ENCODE data around the gene FAM227A. TPM values are rescaled to one million over a fixed set of nuclear protein-coding genes. Genes with fewer than 3 reads are reported as not detected.
"Not testable (repeated sequence)": the region's sequence is repeated elsewhere in the genome, so short reads cannot be mapped to it uniquely, and the experiment has no call there.

The FAM227A gene
- total RNA-seq, 1 donor from 2014 or later: 0.46 TPM

DNA sequence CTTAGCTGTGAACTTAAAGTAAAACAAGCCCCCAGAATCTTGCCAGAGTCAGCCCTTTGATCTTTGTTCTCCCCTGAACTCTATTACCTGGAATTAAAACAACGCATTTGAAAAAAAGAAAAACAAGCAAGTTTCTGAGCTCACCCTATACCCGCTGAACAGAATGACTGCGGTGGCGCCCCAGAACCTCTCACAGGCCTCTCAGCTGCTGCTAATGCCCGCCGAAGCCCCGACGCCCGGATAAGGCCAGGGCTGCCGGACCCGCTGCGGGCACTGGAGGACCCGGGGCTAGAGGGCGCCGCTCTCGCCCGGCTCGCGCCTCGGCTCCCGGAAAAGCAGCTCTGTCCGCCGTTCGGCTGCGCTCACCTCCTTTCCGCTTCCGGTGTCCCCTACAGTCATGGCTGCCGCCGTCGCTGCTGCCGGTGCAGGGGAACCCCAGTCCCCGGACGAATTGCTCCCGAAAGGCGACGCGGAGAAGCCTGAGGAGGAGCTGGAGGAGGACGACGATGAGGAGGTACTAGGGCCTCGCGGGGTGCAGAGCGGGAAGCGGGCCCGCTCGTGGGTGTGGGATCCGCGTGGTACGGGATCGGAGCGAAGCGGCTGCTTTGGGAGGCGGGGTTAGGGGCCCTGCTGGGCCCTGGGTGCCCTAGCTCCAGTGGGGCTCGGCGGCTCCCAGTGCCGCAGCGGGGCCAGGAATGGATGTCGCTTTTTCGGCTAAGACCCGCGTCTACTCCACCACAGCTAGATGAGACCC, 25.6 kb upstream of the FAM227A start, which contains the start of gene TOMM22:
Gene TOMM22, plus strand, starts transcription at position 376 of the 754 bp plus-strand sequence. Its CDS starts 22 bp downstream, at position 398.
- peak; percentile 97 for DNase-seq (ENCODE audit: low spot score)
- intact Hi-C loops (cut with DNase I): no loop called here

DNA sequence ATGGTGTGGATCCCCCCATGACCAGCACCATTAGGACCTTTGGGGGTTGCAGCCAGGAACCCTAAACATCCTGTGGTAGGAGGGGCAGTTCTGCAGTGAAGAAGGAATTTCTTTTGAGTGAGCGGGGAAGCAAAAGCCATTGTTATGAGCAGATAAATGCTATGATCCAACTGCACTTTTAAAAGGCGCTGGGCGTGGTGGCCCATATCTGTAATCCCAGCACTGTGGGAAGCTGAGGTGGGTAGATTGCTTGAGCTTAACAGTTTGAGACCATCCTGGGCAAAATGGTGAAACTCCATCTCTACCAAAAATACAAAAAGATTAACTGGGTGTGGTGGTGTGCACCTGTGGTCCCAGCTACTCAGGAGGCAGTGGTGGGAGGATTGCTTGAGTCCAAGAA, 19.6 kb upstream of the FAM227A start:
- intact Hi-C loops (cut with DNase I): no loop called here
- DNase-seq (ENCODE audit: low spot score): no peak

DNA sequence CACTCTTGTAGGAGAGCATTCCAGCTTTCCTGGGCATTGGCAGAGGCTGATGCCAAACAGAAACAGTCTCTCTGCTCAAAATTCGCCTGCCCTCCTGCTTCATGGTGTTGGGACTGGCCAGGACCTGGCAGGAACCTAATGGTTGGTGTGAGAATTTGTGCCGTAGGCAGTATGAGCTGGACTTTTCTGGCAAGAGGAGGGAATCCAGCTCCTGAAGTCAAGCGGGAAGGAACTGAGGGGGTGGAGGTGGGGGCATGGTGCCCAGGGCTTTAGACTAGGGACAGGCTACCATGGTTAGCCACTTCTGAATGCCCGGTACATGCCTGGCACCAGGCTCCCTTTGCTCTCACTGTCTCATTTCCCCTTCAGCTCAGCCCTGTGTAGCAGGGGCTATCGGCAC, 18.7 kb upstream of the FAM227A start:
- intact Hi-C loops (cut with DNase I): no loop called here
- no peak for DNase-seq (ENCODE audit: low spot score)

DNA sequence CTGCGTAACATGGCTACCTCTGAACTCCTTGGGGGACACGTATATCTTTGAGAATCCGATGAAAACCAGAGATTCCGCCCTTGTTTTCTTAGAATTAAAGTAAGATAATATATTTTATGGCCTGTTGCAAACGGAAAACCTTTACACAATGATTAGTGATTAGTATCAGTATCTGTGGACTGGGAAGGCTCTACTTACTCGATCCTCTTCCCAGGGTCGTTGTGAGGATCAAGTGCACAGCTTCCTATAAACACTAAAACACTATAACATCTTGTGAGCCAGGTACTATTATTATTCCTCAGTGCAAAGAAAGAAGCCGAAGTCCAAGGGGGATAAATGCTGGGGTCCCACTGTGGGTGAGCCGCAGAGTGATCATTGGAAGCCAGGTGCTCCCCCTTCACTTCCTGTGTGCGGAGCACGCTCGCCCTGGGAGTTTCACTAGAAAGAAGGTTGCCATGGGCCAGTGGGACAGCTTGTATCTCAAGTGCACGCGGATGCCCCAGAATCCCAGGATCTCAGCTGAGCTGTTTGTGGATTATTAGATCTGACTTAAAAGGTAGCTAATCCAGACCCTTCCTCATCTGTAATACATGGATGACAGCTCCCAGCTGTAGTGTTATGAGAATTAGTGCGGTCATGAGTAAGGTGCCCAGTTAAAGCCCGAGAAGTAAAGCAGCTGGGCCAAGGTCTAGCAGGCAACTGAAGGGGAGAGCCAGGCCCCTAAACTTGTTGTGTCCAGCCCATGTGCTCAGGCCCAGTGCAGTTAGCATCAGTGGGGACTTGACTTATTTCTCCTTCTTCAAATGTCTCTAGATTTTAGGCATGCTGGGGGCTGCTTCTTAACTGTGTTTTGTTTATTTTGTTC, 1.1 kb upstream of the FAM227A start:
- intact Hi-C loops (cut with DNase I): no loop called here
- no peak for DNase-seq (ENCODE audit: low spot score)

DNA sequence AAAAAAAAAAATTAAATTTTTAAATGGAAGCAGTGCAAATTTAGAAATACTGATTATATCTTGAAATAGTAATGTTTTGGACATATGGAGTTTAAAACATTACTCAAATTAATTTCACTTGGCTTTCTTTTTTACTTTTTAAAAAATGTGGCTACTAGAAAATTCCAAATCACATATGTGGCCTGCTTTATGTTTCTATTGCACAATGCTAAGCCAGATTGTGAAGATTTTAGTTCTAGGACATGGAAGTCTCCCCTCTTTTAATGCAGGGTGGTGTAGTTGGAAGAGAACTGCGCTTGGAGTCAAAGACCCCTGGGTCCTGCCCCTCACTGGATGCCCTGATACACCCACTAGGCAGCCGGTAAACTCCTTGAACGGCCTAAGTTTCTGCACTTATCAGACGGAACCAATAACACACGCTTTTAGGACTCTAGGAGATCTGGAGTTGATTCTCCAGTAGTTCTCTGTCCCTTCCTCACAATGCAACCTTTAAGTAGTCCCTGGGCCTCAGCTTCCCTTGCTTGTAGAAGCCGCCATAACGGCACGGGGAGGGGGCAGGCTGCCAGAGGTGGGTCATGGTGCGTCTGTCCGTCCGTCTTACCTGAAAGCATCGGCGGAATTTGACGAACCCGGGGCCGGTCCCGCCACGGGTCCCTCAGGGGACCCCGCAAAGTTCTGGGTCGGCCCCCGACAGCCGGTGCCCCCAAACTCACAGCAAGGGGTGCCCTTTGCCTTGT, 505 bp downstream of the FAM227A start:
- DNase-seq (ENCODE audit: low spot score): no peak
- intact Hi-C loops (cut with DNase I): no loop called here

DNA sequence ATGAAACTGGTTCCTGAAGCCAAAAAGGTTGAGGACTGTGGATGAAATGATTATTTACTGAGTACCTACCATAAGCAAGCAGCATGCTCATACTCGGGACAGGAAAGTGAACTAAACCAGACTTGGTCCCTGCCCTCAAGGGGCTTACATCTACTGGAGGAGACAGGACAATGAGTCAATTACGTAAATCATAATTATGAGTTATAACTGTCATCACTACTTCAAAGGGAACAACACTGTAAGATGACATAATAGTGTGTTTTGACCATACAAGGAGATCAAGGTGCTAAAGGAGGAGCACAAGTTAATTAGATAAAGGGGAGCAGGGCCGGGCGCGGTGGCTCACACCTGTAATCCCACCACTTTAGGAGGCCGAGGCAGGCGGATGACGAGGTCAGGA, 2.5 kb downstream of the FAM227A start:
- intact Hi-C loops (cut with DNase I): no loop called here
- no peak for DNase-seq (ENCODE audit: low spot score)

DNA sequence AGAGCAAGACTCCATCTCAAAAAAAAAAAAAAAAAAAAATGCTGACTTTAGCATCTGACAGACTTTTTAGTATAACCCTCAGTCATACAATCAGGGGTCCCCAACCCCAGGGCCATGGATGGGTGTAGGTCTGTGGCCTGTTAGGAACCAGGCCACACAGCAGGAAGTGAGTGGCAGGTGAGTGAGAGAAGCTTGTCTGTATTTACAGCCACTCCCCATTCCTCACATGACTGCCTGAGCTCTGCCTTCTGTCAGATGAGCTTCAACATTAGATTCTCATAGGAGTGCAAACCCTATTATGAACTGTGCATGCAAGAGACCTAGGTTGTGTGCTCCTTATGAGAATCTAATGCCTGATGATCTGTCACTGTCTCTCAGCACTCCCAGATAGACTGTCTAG, 3.3 kb downstream of the FAM227A start:
- no peak for DNase-seq (ENCODE audit: low spot score)
- intact Hi-C loops (cut with DNase I): no loop called here

DNA sequence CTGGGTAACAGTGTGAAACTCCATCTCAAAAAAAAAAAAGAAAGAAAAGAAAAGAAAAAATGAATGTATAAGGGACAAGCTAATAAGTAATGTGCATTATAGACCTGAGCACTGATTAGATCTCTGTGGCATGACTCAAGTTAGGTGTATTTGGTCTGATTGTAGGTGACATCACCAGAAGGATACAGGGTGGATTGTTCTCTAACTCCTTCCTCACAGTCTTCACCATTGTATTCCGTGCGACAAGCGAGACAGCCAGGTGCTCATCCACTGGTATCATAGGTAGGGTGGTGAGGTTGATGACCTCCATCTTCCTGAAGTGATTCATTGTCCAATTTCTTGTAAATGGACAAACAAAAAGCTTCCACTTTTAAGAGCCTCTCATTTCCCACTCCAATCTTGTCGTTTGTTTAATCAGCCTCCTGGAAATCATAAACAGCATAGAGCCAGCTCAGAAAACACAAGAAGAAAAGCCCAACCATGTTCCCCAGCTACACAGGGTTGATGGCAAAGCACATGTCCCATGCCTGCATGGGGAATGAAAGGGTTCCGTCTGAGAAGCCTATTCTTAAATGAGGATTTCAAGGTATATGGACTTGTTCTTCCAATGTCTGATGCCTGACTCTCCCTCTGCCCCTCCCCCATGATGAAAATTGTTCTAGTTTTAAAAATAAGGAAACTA, 6.2 kb downstream of the FAM227A start:
- intact Hi-C loops (cut with DNase I): no loop called here
- DNase-seq (ENCODE audit: low spot score): no peak

DNA sequence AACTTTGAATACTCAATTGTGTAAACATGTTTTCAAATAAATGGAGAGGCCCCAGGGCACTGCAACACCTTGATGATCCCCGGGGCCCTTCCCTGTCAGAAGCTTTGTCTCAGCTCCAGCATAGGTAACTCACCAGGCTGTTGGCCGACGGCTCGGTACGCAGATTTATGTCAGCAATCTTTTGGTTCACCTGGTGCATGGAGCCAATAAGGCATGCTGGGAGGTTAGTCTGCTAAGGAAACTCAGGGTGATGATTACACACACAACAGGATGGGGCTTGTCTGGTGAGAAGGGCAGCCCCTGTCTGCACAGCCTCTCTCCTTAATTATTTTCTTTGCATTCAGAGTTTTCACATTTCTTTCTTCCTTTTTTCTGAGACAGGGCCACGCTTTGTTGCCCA, 10.8 kb downstream of the FAM227A start:
- intact Hi-C loops (cut with DNase I): no loop called here
- DNase-seq (ENCODE audit: low spot score): no peak

DNA sequence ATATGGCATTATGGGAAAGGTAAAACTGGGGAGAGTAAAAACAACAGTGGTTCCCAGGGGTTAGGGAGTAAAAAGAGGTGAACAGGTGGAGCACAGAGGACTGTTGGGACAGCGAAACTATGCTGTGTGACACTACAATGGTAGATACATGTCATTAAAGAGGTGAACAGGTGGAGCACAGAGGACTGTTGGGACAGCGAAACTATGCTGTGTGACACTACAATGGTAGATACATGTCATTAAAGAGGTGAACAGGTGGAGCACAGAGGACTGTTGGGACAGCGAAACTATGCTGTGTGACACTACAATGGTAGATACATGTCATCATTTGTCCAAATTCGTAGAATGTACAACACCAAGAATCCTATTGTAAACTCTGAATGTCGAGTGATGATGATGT, 11.9 kb downstream of the FAM227A start:
- DNase-seq (ENCODE audit: low spot score); intact Hi-C loops (cut with DNase I): not testable (repeated sequence)

DNA sequence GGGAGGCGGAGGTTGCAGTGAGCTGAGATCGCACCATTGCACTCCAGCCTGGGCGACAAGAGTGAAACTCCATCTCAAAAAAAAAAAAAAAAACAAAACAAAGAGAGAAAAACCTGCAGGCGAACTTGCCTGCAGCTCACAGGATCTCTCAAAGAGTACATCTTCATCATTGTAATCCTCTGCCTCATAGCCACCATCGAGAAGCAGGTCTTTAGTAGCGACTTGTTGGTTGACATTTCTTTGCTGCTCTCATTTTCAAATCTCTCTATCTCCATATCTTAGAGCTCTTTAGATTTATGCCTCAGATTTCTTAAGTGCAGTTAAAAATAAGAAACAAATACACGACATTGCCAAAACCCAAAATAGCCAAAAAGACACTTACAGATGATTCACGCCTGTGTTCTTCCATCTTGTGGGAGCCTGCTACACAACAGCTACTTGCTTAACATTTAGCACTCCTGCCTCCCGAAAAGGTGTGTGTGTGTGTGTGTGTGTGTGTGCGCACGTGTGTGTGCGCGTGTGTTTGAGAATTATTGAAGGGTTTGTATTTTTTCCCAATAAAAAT, 14.6 kb downstream of the FAM227A start:
- DNase-seq (ENCODE audit: low spot score): no peak
- intact Hi-C loops (cut with DNase I): no loop called here

DNA sequence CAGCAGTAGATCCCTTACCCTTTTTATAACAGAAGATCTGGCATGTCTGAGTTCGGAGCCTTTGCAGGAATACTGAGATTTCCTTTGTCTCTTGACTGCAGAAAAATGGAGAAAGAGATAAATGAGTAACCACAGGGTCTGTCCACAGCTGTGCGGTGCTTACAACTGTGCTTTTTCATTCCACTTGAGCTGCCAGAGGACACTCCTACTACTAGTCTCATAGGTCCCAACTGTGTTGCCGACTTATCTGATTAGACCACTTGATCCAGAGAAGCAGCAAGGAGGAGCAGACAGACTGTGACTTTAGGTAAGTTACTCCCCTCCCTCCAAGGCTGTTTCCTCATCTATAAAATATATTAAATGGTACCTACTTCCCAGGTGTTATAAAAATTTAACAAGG, 17.5 kb downstream of the FAM227A start:
- DNase-seq (ENCODE audit: low spot score): no peak
- intact Hi-C loops (cut with DNase I): no loop called here

DNA sequence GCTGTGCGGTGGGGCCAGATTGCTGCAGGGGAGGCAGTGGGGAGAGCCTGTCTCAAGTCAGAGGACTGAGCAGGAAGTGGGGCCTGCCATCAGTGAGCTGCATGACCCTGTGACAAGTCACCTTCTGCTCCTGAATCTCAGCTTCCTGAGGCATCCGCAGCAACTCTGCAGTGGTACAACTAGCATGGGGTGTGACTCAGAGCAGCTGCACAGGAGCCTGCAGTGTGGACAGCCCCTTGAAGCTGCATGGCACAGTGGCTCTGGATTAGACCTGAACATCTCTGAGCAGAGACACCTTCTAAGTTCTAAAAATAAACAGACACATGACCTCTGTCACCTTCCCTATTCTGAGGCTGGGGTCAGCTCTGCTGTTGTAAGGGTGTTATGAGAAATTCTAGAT, 18.0 kb downstream of the FAM227A start:
- intact Hi-C loops (cut with DNase I): no loop called here
- no peak for DNase-seq (ENCODE audit: low spot score)

DNA sequence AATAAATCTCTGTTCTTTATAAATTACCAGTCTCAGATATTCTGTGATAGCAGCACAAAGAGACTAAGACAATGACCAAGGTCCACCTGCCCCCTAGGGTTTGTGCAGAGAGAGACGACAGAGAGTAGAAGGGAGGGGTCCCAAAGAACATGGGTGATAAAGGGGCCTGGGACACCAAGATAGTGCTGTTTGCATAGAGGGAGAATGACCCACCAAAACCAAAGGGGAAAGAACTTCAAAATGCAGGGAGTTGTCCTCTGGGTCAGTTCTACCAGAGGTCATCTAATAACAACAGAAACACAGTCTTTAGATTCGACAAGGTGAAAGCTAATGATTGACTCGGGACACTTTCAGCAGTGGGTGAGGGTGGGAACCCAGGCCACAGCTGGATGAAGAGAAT, 23.7 kb downstream of the FAM227A start:
- intact Hi-C loops (cut with DNase I): no loop called here
- DNase-seq (ENCODE audit: low spot score): no peak

DNA sequence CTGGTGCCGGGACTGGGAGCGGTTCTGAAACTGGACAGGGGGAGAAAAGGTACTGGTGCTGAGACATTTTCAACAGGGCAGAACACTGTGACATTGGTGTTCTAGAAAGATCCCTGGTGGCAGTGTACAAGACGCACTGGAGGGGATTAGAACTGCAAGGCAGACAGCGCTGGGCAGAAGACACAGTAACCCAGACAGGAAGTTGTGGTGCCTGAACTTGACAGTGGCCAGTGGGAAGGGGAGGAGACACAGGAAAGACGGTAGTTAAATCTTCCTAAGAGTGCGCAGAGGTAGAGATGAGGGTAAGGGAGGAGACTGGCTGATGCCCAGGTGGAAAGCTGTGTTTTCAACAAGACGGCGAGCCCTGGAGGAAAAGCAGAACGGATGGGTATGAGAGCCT, 24.5 kb downstream of the FAM227A start:
- intact Hi-C loops (cut with DNase I): no loop called here
- no peak for DNase-seq (ENCODE audit: low spot score)

DNA sequence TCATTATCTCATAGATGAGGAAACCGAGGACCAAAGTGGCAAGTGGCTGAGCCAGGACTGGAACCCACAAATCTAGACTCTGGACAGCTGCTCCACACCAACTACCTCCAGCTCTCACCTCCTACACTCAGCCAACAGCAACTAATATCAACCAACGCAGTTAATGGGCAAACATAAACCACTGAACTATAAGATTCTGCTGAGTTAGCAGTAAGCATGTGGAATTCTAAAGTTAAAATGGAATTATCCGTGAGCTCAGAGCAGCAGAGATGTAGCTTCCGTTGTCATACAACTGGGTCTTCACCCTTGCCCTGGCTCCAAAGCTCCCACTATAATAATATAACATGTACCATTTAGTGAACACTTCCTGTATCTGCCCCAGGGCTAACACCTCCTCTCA, 27.1 kb downstream of the FAM227A start:
- DNase-seq (ENCODE audit: low spot score): no peak
- intact Hi-C loops (cut with DNase I): no loop called here

DNA sequence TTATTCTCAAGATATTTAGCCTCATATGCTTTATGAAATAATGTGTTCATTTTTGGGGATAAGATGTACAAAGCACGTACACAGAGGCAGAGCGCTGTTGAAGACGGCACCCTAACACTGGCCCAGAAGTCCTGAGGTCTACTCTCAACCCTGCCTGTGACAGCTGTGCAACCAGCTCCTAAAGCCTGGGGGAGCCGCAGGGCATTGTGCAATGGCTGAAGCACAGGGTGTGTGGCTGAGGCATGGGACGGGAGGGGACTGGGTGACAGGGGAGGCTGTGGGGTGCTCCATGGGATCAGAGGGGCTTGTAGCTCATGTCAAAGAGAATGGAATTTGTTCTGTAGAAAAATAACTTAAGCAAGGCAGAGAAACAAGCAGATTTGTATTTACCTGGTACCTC, 27.7 kb downstream of the FAM227A start:
- intact Hi-C loops (cut with DNase I): no loop called here
- DNase-seq (ENCODE audit: low spot score): no peak

DNA sequence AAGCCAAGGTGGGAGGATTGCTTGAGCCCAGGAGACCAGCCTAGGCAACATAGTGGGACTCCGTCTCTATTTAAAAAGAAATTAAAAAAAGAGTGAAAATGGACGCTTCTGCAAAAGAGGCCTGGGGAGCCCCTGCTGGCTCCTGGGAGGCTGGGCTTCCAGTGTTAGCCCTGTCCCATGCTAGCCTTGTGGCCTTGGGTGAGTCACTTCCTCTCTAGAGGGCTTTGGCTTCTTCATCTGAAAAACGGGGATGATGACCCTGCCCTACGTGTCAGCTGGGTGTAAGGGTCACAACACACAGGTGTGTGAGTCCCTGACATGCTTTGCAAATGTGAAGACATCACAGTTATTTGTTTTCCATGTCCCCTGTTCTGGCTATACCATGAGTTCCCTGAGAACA, 32.8 kb downstream of the FAM227A start:
- peak; percentile 24 for DNase-seq (ENCODE audit: low spot score)
- intact Hi-C loops (cut with DNase I): no loop called here

DNA sequence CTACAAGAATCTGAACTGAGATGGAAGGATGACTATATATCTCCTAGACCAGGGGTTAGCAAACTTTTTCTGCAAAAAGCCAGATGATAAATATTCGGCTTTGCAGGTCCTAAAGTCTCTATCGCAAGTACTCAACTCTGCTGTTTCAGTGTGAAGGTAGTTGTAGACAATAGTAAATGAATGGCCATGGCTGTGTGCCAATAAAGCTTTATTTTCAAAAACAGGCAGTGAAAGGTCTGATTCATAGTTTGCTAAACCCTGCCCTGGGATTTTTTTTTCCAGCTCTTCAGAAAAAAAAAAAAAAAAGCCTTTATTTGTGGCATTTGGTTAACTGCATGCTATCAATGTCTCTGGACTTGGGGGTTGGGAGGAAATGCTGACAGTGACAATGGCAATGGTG, 37.5 kb downstream of the FAM227A start:
- DNase-seq (ENCODE audit: low spot score): no peak
- intact Hi-C loops (cut with DNase I): no loop called here
